Measurements from ENCODE around the gene KNL1.

The KNL1 gene

GRCh38 chr15:40618906-40619305 lies 24.9 kb downstream of the KNL1 start:
- TF ChIP-seq, protein P1, sequence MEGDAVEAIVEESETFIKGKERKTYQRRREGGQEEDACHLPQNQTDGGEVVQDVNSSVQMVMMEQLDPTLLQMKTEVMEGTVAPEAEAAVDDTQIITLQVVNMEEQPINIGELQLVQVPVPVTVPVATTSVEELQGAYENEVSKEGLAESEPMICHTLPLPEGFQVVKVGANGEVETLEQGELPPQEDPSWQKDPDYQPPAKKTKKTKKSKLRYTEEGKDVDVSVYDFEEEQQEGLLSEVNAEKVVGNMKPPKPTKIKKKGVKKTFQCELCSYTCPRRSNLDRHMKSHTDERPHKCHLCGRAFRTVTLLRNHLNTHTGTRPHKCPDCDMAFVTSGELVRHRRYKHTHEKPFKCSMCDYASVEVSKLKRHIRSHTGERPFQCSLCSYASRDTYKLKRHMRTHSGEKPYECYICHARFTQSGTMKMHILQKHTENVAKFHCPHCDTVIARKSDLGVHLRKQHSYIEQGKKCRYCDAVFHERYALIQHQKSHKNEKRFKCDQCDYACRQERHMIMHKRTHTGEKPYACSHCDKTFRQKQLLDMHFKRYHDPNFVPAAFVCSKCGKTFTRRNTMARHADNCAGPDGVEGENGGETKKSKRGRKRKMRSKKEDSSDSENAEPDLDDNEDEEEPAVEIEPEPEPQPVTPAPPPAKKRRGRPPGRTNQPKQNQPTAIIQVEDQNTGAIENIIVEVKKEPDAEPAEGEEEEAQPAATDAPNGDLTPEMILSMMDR (IDR thresholded peaks at IDR 0.05; ENCODE audit: low read depth, low read length), result no peak
- DNase-seq (ENCODE audit: low read depth in 2 of 2), result peak in 1 of 2 donors; percentile 45
- H3K4me3 ChIP-seq (replicated peaks in 1 of 2; ENCODE audit: low read depth in 2 of 2, low read length in 2 of 2), result no peak overlapping the region

- TF ChIP-seq, protein P1 (IDR thresholded peaks at IDR 0.05; ENCODE audit: low read depth, low read length), result no peak
- no peak for DNase-seq (ENCODE audit: low read depth in 2 of 2)
- H3K4me3 ChIP-seq (replicated peaks in 1 of 2; ENCODE audit: low read depth in 2 of 2, low read length in 2 of 2), result no peak overlapping the region
Measured at GRCh38 chr15:40623361-40623760, 29.3 kb downstream of the KNL1 start.

DNA sequence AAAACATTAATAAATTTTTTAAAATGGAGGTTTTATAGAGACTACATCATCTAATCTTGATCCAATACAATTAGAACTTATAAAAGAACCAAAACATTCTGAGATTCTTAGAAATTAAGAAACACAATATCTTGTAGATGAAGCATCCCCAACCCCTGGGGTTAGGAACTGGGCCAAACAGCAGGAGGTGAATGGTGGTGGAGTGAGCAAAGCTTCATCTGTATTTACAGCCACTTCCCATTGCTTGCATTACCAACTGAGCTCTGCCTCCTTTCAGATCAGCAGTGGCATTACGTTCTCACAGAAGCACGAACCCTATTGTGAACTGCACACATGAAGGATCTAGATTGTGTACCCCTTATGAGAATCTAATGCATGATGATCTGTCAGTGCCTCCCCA lies 36.3 kb downstream of the KNL1 start:
- H3K4me3 ChIP-seq (replicated peaks in 1 of 2; ENCODE audit: low read depth in 2 of 2, low read length in 2 of 2), result no peak overlapping the region
- TF ChIP-seq, protein P1 (IDR thresholded peaks at IDR 0.05; ENCODE audit: low read depth, low read length), result no peak
- no peak for DNase-seq (ENCODE audit: low read depth in 2 of 2)

- DNase-seq (ENCODE audit: low read depth in 2 of 2), result peak; percentile 6 to 33
- TF ChIP-seq, protein P1 (IDR thresholded peaks at IDR 0.05; ENCODE audit: low read depth, low read length), result no peak
Measured at GRCh38 chr15:40633178-40633577, 39.1 kb downstream of the KNL1 start.

GRCh38 chr15:40637221-40637745 lies 43.2 kb downstream of the KNL1 start:
- TF ChIP-seq, protein P1 (IDR thresholded peaks at IDR 0.05; ENCODE audit: low read depth, low read length), result no peak
- no peak overlapping the region for H3K4me3 ChIP-seq (replicated peaks in 1 of 2; ENCODE audit: low read depth in 2 of 2, low read length in 2 of 2)
- no peak for DNase-seq (ENCODE audit: low read depth in 2 of 2)

More at GRCh38 chr15:40633178-40633577, 39.1 kb downstream of the KNL1 start:
- H3K4me3 ChIP-seq (replicated peaks in 1 of 2; ENCODE audit: low read depth in 2 of 2, low read length in 2 of 2), result no peak overlapping the region

DNA sequence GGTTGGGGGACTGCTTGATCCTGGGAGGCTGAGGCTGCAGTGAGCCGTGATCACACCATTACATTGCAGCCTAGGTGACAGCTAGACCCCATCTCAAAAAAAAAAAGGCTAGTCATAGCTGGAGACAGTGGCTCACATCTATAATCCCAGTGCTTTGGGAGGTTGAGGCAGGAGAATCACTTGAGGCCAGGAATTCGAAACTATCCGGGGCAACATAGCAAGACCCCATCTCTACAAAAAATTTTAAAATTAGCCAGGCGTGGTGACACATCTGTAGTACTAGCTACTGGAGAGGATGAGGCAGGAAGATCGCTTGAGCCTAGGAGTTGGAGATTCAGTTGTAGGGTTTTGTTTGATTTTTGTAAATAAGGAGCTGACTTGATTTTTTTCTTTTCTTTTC lies 45.6 kb downstream of the KNL1 start:
- TF ChIP-seq, protein P1 (IDR thresholded peaks at IDR 0.05; ENCODE audit: low read depth, low read length), result no peak
- no peak for DNase-seq (ENCODE audit: low read depth in 2 of 2)
- no peak overlapping the region for H3K4me3 ChIP-seq (replicated peaks in 1 of 2; ENCODE audit: low read depth in 2 of 2, low read length in 2 of 2)

DNA sequence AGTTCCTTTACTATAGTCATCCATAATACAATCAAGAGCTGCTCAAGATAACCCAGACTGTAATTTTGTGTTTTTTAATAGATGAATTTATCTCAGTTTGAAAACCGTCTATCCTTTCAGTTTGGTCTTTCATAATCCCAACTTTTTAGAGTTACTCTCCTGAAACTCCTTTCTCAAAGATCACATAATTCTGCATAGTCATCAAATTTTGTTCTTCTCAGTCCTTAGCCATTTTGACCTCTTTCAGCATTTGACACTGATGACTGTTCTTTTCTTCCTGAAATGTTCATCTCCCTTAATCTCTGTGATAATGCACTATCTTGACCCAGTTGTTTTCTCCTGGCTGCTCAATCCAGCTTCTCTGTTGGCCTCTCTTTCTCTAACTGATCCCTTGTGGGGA lies 53.5 kb downstream of the KNL1 start:
- DNase-seq (ENCODE audit: low read depth in 2 of 2), result no peak
- TF ChIP-seq, protein P1 (IDR thresholded peaks at IDR 0.05; ENCODE audit: low read depth, low read length), result no peak
- H3K4me3 ChIP-seq (replicated peaks in 1 of 2; ENCODE audit: low read depth in 2 of 2, low read length in 2 of 2), result no peak overlapping the region

Data from cardiac fibroblast (primary cell).